ENCODE measurements around the gene MFN1.

Gene MFN1

DNA sequence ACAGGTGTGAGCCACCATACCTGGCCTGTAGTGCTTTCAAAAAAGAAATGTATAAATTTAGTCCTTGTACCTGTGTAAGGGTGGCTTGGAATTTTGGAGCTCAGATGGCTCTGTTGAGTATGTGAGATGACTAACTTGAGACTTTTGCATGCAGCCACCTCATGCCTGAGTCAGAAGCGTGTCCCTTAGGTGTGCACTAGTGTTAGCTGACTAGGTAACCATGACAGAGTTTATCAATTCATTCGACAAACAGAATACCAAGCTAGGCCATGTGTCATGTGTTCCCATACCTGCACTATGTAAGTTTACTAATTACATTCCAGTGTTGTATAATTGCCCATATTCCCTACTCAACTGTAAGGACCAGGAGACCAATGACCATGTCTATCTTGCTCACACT is 28.6 kb upstream of the MFN1 start:
- H3K36me3 ChIP-seq (ENCODE audit: control insufficient read depth, insufficient read depth, low read length): no peaks in the 10 kb centered on the region
- 80 to 92% methylated on average over 1 to 2 of the region's 2 CpGs for WGBS, 2 experiments (ENCODE audit: insufficient coverage in 2 of 2)

DNA sequence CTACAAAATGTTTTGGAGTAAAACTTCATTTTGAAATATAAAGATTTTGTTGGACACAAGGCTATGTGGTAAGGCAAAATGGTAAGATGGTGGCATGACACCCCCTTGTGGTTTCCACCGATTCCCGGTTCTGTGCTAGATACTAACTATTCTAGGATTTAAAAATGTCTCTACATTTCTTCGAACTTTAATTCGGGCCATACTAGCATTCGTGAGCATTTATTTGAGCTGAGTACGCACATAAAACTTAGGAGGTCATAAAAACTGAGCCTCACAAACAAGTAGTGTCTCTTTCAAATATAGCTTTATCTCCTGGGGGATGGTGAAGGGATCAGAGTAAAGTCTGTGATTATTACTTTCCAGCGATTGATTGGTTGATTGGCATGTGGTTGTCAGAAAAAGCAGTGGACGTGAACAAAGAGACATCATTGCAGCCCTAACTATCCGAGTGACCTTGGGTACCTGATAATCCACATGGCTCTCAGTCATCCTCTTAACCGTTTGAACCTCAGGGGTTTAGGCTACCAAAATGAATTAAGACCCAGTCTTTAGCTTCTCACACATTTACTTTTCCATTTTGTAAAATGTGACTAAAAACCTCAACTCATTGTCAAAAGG is 25.7 kb upstream of the MFN1 start:
- H3K4me3 ChIP-seq (ENCODE audit: extremely low read depth, insufficient read depth, low read length, poor library complexity, severe bottlenecking): no peak overlapping the region

More for the DNA sequence above, 28.6 kb upstream of the MFN1 start:
- Histone ChIP-seq H3K4me3 (ENCODE audit: extremely low read depth, insufficient read depth, low read length, poor library complexity, severe bottlenecking) (no peak overlapping the region), H3K9me3 (ENCODE audit: control insufficient read depth, low read length) (no peaks in the 10 kb centered on the region), H3K27ac (ENCODE audit: low read depth, low read length, severe bottlenecking) (no peak overlapping the region), H3K4me1 (ENCODE audit: control insufficient read depth, insufficient read depth, low read length, poor library complexity, severe bottlenecking) (no peaks in the 10 kb centered on the region)

DNA sequence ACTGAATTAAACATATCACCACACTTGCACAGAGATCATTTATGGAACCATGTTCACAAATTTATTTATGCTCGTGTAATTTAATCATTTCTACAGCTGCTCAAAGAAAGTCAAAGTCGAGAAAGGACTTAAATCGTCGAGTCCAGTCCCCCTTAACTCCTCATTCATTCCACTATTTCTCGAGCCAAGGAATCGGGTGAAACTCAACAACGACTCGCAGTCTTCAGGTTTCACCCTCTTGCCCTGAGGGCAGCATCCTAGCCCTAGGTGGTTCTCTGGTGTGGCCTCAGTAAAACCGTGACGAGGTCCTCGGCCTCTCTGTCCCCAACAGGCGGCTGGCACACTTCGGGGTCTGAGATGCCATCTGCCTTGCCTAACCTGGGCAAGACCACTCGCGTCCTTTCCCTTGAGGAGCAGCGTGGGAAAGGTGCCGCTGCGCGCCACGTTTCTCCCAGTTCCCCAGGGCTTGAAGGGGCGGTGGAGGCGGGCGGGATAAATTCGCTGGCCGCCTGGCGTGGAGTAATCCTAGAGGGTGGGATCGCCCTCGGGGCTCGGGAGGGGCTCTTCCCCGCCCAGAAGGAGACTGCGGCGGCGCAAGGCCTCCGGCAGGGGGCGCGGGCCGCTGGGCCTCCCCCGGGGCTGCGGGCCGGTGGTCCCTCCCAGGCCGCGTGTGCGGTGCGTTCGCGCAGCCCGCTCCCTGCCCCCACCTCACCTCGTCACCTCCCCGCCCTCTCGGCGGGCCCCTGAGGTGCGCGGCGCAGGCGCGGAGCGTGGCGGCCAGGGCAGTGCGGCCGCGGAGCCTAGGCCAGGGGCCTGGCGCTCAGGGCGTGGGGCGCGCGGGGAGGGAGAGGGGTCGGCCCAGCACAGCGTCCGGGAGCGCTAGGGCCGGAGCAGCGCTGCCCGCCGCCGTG is 25.0 kb upstream of the MFN1 start, which contains the start of gene ZNF639:
Gene ZNF639 (plus strand): TSS at position 746 of the 911 bp plus-strand sequence. CDS start 5,263 bp downstream, outside the sequence.
- Histone ChIP-seq H3K4me1 (ENCODE audit: control insufficient read depth, insufficient read depth, low read length, poor library complexity, severe bottlenecking) (peaks cover 4% of the 10 kb centered on the region), H3K36me3 (ENCODE audit: control insufficient read depth, insufficient read depth, low read length) (peaks cover 18% of the 10 kb centered on the region), H3K9me3 (ENCODE audit: control insufficient read depth, low read length) (no peaks in the 10 kb centered on the region), H3K4me3 (ENCODE audit: extremely low read depth, insufficient read depth, low read length, poor library complexity, severe bottlenecking) (peak within 1 kb of the TSS; percentile 91), H3K27ac (ENCODE audit: low read depth, low read length, severe bottlenecking) (peak within 1 kb of the TSS; percentile 83)
- WGBS, 2 experiments (ENCODE audit: insufficient coverage in 2 of 2): 4 to 5% methylated on average over 49 to 59 of the region's 75 CpGs

More for the DNA sequence above, 25.7 kb upstream of the MFN1 start:
- WGBS, 2 experiments (ENCODE audit: insufficient coverage in 2 of 2): 52% methylated on average over 4 to 8 of the region's 10 CpGs
- H3K9me3 ChIP-seq (ENCODE audit: control insufficient read depth, low read length): no peaks in the 10 kb centered on the region
- no peak overlapping the region for H3K27ac ChIP-seq (ENCODE audit: low read depth, low read length, severe bottlenecking)
- H3K4me1 ChIP-seq (ENCODE audit: control insufficient read depth, insufficient read depth, low read length, poor library complexity, severe bottlenecking): peaks cover 4% of the 10 kb centered on the region
- H3K36me3 ChIP-seq (ENCODE audit: control insufficient read depth, insufficient read depth, low read length): peaks cover 16% of the 10 kb centered on the region

DNA sequence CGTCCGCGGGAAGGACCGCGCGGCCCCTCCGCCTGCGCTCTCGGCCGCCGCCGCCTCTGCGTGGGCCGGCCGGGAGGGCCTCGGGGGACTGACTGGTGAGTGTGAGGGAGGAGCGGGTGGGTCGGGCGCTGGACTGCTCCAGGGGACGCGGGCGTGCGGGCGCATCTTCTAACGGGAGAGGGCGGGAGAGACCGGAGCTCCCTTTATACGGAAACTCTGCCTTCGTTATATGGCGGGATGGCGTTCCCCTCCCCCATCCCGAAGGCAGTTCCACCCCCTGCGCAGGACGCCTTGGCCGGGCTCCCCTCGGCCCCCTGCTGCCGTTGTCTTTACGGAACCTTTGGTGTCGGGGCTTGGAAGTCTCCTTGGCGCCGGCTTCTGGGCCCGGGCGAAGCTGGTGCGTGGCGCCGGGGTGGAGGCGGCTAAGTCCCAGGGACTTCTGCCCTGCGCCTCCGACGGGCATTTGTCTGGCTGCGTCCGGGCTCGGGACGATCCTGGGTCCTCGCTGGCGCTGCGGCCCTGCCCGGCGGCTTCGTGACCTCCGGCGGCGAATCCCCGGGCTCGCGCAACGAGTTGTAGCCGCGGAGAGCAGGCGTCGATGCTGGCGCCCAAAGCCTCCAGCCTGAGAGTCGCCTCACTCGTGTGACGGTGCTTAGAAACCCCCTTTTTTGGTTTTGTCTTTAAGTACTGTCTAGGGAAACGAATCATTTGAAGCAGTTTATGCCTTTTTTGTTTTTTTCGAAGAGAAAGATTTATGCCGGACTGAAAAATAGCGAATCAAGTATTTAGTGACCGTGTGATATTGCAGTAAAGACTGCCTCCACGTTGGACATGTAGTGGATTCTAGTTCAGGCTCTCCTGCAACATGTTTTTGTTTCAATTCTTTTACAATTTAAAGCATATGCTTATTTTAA is 24.1 kb upstream of the MFN1 start:
- 0 to 1% methylated on average over 50 to 64 of the region's 81 CpGs for WGBS, 2 experiments (ENCODE audit: insufficient coverage in 2 of 2)
- H3K4me3 ChIP-seq (ENCODE audit: extremely low read depth, insufficient read depth, low read length, poor library complexity, severe bottlenecking): peak overlapping the region; percentile 91
- H3K36me3 ChIP-seq (ENCODE audit: control insufficient read depth, insufficient read depth, low read length): peaks cover 22% of the 10 kb centered on the region
- peak overlapping the region; percentile 83 for H3K27ac ChIP-seq (ENCODE audit: low read depth, low read length, severe bottlenecking)
- no peaks in the 10 kb centered on the region for H3K9me3 ChIP-seq (ENCODE audit: control insufficient read depth, low read length)
- H3K4me1 ChIP-seq (ENCODE audit: control insufficient read depth, insufficient read depth, low read length, poor library complexity, severe bottlenecking): peaks cover 4% of the 10 kb centered on the region

DNA sequence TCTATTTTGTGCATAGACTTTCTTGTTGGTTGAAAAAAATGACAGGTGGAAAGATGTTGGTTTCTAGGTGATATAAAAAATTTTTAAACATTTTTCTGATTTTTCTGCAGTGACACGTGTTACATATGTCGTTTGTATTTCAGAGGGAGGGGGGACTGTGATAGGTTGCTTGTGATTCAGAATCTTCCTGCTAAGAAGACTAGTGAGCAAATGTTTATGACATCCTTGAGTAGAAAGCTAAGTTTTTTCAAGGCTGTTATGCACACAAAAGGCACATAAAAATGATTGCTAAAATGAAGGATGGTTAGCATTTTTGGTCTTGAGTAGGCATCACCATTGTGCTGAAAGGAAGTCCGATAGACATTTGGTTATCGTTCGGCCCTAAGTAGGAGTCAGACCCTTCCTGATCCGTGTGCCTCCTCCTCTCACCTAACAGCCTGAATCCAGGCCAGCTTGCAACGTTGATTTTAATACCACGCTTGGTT is 23.2 kb upstream of the MFN1 start:
- peaks cover 4% of the 10 kb centered on the region for H3K4me1 ChIP-seq (ENCODE audit: control insufficient read depth, insufficient read depth, low read length, poor library complexity, severe bottlenecking)
- H3K27ac ChIP-seq (ENCODE audit: low read depth, low read length, severe bottlenecking): no peak overlapping the region
- H3K36me3 ChIP-seq (ENCODE audit: control insufficient read depth, insufficient read depth, low read length): peaks cover 30% of the 10 kb centered on the region
- H3K9me3 ChIP-seq (ENCODE audit: control insufficient read depth, low read length): no peaks in the 10 kb centered on the region
- 12 to 14% methylated on average over 5 to 6 of the region's 8 CpGs for WGBS, 2 experiments (ENCODE audit: insufficient coverage in 2 of 2)
- peak overlapping the region; percentile 91 for H3K4me3 ChIP-seq (ENCODE audit: extremely low read depth, insufficient read depth, low read length, poor library complexity, severe bottlenecking)

DNA sequence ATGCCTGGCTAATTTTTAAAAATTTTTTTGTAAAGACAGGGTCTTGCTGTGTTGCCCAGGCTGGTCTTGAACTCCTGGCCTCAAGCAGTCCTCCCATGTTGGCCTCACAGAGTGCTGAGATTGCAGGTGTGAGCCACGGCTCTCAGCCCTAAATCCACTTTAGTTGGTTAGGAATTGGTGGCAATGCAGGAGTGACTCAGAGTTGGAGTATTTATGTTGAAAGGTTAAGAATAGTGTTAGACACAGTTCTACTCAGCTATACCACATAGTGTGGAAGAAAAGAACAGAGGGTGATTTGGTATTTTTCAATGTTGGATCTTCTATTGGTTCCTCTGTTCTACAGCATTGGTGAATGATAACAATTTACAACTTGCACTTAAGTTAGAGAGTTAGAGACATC is 17.1 kb upstream of the MFN1 start:
- Histone ChIP-seq H3K4me1 (ENCODE audit: control insufficient read depth, insufficient read depth, low read length, poor library complexity, severe bottlenecking) (no peaks in the 10 kb centered on the region), H3K9me3 (ENCODE audit: control insufficient read depth, low read length) (no peaks in the 10 kb centered on the region), H3K4me3 (ENCODE audit: extremely low read depth, insufficient read depth, low read length, poor library complexity, severe bottlenecking) (no peak overlapping the region), H3K36me3 (ENCODE audit: control insufficient read depth, insufficient read depth, low read length) (peaks cover 78% of the 10 kb centered on the region), H3K27ac (ENCODE audit: low read depth, low read length, severe bottlenecking) (no peak overlapping the region)
- WGBS, 2 experiments (ENCODE audit: insufficient coverage in 2 of 2): 100% methylated on average over 1 of the region's 1 CpG

DNA sequence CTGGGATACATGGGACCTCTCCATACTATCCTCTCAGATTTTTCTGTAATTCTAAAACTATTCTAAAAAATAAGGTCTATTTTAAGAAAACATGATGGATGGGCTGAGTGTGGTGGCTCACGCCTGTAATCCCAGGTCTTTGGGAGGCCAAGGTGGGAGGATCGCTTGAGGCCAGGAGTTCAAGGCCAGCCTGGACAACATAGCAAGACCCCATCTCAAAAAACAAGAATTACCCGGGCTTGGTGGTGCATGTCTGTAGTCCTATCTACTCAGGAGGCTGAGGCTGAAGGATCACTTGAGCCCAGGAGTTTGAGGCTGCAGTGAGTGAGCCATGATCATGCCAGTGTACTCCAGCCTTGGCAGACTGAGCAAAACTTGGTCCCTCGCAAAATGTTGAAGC is 15.3 kb upstream of the MFN1 start:
- Histone ChIP-seq H3K9me3 (ENCODE audit: control insufficient read depth, low read length) (no peaks in the 10 kb centered on the region), H3K27ac (ENCODE audit: low read depth, low read length, severe bottlenecking) (no peak overlapping the region), H3K36me3 (ENCODE audit: control insufficient read depth, insufficient read depth, low read length) (peaks cover 80% of the 10 kb centered on the region), H3K4me3 (ENCODE audit: extremely low read depth, insufficient read depth, low read length, poor library complexity, severe bottlenecking) (no peak overlapping the region), H3K4me1 (ENCODE audit: control insufficient read depth, insufficient read depth, low read length, poor library complexity, severe bottlenecking) (no peaks in the 10 kb centered on the region)
- 83 to 93% methylated on average over 1 to 4 of the region's 4 CpGs for WGBS, 2 experiments (ENCODE audit: insufficient coverage in 2 of 2)

DNA sequence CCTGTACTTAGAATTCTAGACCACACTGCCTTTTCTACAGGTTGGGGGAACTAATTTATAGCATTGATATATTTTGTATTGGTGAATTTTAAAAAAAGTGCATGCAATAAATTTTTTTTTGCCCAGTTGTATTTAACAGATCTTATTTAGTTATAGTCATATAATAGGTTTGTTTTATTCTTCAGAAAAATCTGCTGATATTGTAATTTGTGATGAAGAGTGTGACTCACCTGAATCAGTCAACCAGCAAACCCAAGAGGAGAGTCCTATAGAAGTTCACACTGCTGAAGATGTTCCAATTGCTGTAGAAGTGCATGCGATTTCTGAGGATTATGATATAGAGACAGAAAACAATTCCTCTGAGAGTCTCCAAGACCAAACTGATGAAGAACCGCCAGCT is 14.4 kb upstream of the MFN1 start:
- Histone ChIP-seq H3K4me1 (ENCODE audit: control insufficient read depth, insufficient read depth, low read length, poor library complexity, severe bottlenecking) (no peaks in the 10 kb centered on the region), H3K36me3 (ENCODE audit: control insufficient read depth, insufficient read depth, low read length) (peaks cover 79% of the 10 kb centered on the region)
- 93 to 100% methylated on average over 1 to 2 of the region's 2 CpGs for WGBS, 2 experiments (ENCODE audit: insufficient coverage in 2 of 2)

DNA sequence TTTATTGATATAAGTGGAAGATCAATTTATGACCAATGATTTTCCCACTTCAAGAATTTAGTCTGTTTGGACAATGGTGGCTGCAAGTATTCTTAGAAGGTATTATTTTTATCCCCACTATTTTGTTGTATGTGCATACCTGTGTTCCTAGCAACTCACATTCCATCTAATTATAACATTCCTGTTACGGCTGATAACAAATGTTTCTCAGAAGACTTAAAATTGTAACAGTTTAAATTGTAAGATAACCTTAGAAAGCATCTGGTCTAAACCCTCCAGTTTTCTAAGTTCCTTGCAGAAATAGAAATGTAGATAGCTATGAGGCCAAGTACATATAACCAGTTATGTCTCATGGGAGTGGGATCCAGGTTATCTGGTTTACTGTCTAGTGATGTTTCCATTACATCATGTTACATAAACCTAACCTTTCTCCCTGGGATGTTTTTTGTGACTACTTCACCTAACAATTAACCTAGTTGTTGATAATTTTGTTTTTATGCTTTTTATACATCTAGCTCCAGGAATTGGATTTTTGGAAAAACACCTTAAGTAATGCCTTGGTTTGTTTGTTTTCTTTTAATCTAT is 11.1 kb upstream of the MFN1 start:
- peaks cover 65% of the 10 kb centered on the region for H3K36me3 ChIP-seq (ENCODE audit: control insufficient read depth, insufficient read depth, low read length)
- no peaks in the 10 kb centered on the region for H3K4me1 ChIP-seq (ENCODE audit: control insufficient read depth, insufficient read depth, low read length, poor library complexity, severe bottlenecking)
- no peaks in the 10 kb centered on the region for H3K9me3 ChIP-seq (ENCODE audit: control insufficient read depth, low read length)
- H3K4me3 ChIP-seq (ENCODE audit: extremely low read depth, insufficient read depth, low read length, poor library complexity, severe bottlenecking): no peak overlapping the region
- no peak overlapping the region for H3K27ac ChIP-seq (ENCODE audit: low read depth, low read length, severe bottlenecking)
- WGBS, 2 experiments (ENCODE audit: insufficient coverage in 2 of 2): no CpG with 5 or more reads among the region's 1 CpG

More for the DNA sequence above, 14.4 kb upstream of the MFN1 start:
- no peaks in the 10 kb centered on the region for H3K9me3 ChIP-seq (ENCODE audit: control insufficient read depth, low read length)
- H3K27ac ChIP-seq (ENCODE audit: low read depth, low read length, severe bottlenecking): no peak overlapping the region
- H3K4me3 ChIP-seq (ENCODE audit: extremely low read depth, insufficient read depth, low read length, poor library complexity, severe bottlenecking): no peak overlapping the region

All from mesodermal cell (in vitro differentiated cells).